ENCODE measurements around the gene COG4.

Gene COG4

DNA sequence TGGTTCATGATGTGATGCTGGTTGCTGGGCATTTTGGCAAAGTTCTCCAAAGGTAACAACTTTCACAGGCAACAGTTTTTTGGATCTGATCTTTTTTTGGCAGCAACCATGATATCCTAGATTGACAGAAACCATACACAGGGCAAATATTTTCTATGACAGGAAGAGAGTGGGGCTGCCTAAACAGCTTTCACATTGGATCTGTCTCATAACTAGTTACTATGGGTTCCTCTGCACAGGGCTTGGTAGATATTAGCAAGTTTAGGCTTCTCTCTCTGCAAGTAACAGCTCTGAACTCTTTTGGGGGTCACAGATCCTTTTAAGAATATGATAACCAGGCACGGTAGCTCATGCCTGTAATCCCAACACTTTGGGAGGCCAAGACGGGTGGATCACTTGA, 28.6 kb downstream of the COG4 start:
- TF ChIP-seq SIN3A (IDR thresholded peaks at IDR 0.05; ENCODE audit: borderline replicate concordance, insufficient read depth, low read length) = no peak

DNA sequence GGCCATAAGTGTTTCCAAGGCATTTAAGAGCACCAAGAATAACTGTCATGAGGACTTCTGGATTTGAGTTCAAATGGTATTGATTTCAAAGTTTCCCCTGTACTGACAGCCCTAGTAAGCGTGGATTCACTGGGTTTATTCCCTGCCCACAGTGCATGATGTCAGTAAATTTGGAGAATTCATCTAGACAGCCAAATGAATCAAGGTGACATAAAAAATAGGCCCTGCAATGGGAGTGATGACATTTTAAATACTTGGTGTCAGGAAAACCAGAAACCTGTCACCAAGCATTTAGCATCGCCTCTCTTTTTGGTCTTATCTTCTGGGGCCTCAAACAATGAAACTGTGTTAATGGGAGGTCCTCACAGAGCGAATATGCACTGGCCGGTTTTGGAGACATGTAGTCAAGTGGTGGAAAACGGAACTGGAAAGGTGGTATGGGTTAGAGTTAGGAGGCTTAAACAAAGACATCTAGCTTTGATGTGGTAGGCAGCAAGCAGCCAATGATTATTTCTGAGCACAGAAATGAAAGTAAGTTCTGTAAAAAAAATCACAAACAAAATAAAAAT, 29.1 kb downstream of the COG4 start:
- TF ChIP-seq POLR2AphosphoS5 (IDR thresholded peaks at IDR 0.05; ENCODE audit: low read depth, low read length) (no peak), TAF1 (IDR thresholded peaks at IDR 0.05; ENCODE audit: borderline replicate concordance, insufficient read depth, low read length) (no peak), SIN3A (IDR thresholded peaks at IDR 0.05; ENCODE audit: borderline replicate concordance, insufficient read depth, low read length) (no peak), FOXP2 (optimal IDR thresholded peaks at IDR 0.05; ENCODE audit: borderline replicate concordance, extremely low read depth, extremely low read length, insufficient read depth) (no peak)
- TF ChIP-seq, protein P1, sequence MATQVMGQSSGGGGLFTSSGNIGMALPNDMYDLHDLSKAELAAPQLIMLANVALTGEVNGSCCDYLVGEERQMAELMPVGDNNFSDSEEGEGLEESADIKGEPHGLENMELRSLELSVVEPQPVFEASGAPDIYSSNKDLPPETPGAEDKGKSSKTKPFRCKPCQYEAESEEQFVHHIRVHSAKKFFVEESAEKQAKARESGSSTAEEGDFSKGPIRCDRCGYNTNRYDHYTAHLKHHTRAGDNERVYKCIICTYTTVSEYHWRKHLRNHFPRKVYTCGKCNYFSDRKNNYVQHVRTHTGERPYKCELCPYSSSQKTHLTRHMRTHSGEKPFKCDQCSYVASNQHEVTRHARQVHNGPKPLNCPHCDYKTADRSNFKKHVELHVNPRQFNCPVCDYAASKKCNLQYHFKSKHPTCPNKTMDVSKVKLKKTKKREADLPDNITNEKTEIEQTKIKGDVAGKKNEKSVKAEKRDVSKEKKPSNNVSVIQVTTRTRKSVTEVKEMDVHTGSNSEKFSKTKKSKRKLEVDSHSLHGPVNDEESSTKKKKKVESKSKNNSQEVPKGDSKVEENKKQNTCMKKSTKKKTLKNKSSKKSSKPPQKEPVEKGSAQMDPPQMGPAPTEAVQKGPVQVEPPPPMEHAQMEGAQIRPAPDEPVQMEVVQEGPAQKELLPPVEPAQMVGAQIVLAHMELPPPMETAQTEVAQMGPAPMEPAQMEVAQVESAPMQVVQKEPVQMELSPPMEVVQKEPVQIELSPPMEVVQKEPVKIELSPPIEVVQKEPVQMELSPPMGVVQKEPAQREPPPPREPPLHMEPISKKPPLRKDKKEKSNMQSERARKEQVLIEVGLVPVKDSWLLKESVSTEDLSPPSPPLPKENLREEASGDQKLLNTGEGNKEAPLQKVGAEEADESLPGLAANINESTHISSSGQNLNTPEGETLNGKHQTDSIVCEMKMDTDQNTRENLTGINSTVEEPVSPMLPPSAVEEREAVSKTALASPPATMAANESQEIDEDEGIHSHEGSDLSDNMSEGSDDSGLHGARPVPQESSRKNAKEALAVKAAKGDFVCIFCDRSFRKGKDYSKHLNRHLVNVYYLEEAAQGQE (IDR thresholded peaks at IDR 0.05; ENCODE audit: insufficient read depth in 1 of 2, low read depth in 2 of 2, low read length in 2 of 2) = no peak

DNA sequence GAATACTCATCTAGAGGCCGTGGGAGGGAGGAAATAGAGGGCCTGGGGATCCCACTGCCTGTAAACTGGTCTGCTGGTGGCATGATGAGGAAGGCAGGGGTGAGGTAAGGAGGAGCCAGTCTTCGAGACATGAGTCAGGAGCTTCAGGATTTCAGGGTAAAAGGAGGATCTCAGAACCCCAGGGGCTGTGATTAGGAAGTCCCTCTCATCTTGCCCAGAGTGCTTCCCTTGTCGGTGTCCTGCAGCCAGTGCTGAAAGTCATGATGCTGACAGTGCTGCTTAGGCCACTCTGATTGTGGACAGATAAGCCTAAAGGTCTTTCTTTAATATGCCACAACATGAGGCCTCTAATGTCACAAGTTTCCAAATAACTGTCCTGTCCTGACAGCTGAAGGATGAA, 29.6 kb downstream of the COG4 start:
- TF ChIP-seq FOXP2 (optimal IDR thresholded peaks at IDR 0.05; ENCODE audit: borderline replicate concordance, extremely low read depth, extremely low read length, insufficient read depth) = no peak
- TF ChIP-seq, protein P1 (IDR thresholded peaks at IDR 0.05; ENCODE audit: insufficient read depth in 1 of 2, low read depth in 2 of 2, low read length in 2 of 2) = no peak

DNA sequence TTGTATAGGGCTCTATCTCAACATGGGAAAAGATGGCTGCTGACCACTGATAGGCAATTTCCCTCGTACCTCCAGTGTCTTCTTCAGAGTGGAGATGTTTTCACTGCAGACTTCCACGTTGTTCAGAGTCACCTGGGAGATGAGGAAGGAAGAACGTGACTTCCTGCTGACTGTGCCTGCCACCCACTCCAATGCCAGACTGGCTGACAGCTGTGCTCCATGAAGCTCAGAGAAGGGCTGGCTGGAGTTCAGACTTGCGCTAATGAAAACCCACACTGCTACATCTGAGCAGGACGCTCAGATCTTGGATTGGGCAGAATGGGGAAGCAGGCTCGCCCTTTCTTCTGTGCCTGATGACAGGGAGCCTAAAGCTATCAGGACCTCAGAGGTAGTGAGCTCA, 33.1 kb downstream of the COG4 start:
- TF ChIP-seq POLR2AphosphoS5 (IDR thresholded peaks at IDR 0.05; ENCODE audit: low read depth, low read length) (no peak), SIN3A (IDR thresholded peaks at IDR 0.05; ENCODE audit: borderline replicate concordance, insufficient read depth, low read length) (no peak), FOXP2 (optimal IDR thresholded peaks at IDR 0.05; ENCODE audit: borderline replicate concordance, extremely low read depth, extremely low read length, insufficient read depth) (no peak), TAF1 (IDR thresholded peaks at IDR 0.05; ENCODE audit: borderline replicate concordance, insufficient read depth, low read length) (no peak)
- TF ChIP-seq, protein P1 (IDR thresholded peaks at IDR 0.05; ENCODE audit: insufficient read depth in 1 of 2, low read depth in 2 of 2, low read length in 2 of 2) = no peak

DNA sequence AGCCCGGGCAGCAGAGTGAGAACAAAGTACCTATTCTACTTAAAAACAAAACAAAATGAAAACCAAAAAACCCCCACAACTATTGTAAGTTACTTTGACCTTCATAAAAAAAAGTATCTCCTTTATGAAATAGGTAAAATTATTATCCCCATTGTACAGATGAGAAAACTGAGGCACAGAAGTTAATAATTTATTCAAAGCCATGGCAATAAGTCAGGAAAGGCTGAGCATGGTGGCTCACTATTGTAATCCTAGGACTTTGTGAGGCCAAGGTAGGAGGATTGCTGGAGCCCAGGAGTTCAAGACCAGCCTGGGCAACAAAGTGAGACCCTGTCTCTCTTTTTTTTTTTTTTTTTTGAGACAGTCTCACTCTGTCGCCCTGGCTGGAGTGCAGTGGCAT, 38.5 kb downstream of the COG4 start:
- TF ChIP-seq FOXP2 (optimal IDR thresholded peaks at IDR 0.05; ENCODE audit: borderline replicate concordance, extremely low read depth, extremely low read length, insufficient read depth) (no peak), SIN3A (IDR thresholded peaks at IDR 0.05; ENCODE audit: borderline replicate concordance, insufficient read depth, low read length) (no peak), POLR2AphosphoS5 (IDR thresholded peaks at IDR 0.05; ENCODE audit: low read depth, low read length) (no peak), TAF1 (IDR thresholded peaks at IDR 0.05; ENCODE audit: borderline replicate concordance, insufficient read depth, low read length) (no peak)
- TF ChIP-seq, protein P1 (IDR thresholded peaks at IDR 0.05; ENCODE audit: insufficient read depth in 1 of 2, low read depth in 2 of 2, low read length in 2 of 2) = no peak
